ENCODE results near the gene MAP4K5. TPM values are rescaled to one million over a fixed set of nuclear protein-coding genes. Genes with fewer than 3 reads are reported as not detected.

Gene MAP4K5
- 52.8 TPM for total RNA-seq
- long read RNA-seq, partial matches to known transcripts: 6 of 36 reads
- long read RNA-seq, other reads (novel, unspliced or antisense): 30 of 36 reads

DNA sequence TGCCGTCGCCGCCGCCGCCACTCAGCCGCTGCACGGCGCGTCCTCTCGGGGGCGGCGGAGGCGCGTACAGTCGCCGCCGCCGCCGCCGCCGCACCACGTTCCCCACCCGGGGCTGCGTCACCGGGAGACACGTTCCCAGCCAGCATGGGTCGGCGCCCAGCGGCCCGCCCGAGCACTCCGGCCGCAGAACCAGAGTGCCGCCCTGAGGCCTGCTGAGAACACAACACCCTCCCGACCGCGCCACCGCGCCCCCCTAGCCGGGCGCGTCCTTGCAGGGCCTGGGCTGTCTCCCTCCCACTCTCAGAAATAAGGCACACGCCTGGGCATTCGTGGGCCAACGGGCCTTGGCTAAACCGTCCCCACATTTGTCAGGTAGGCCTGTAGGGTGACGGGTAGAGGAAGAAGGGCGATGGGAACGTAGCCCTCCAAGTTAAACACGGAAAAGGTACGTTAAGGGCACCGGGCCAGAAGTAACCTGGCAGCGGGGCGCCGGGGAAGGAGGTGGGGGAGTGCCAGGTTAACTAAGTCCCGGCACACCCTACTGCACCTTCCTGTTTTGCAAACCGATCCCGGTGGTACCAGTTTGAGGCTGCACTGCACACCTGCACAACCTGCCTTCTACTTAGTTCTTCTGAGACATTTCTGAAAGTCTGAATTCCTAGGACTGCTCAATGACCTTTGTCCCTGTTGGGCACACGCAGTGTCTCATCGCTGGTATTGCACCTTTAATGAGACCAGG lies at the start of gene MAP4K5:
Gene MAP4K5 (minus strand): TSS at position 68 of the 739 bp plus-strand sequence. CDS start 520 bp downstream, outside the sequence.
- H3K4me1 ChIP-seq: peaks cover 47% of the 10 kb centered on the region
- TF ChIP-seq, protein P1, sequence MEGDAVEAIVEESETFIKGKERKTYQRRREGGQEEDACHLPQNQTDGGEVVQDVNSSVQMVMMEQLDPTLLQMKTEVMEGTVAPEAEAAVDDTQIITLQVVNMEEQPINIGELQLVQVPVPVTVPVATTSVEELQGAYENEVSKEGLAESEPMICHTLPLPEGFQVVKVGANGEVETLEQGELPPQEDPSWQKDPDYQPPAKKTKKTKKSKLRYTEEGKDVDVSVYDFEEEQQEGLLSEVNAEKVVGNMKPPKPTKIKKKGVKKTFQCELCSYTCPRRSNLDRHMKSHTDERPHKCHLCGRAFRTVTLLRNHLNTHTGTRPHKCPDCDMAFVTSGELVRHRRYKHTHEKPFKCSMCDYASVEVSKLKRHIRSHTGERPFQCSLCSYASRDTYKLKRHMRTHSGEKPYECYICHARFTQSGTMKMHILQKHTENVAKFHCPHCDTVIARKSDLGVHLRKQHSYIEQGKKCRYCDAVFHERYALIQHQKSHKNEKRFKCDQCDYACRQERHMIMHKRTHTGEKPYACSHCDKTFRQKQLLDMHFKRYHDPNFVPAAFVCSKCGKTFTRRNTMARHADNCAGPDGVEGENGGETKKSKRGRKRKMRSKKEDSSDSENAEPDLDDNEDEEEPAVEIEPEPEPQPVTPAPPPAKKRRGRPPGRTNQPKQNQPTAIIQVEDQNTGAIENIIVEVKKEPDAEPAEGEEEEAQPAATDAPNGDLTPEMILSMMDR (IDR thresholded peaks at IDR 0.05): peak; percentile 85
- no peaks in the 10 kb centered on the region for H3K9me3 ChIP-seq
- DNase-seq (peak; percentile 95), ATAC-seq (peak; percentile 99)
- intact Hi-C loops (cut with DNase I): no loop called here
- peak within 1 kb of the TSS; percentile 96 for H3K27ac ChIP-seq
- no peaks in the 10 kb centered on the region for H3K36me3 ChIP-seq
- no peaks in the 10 kb centered on the region for H3K27me3 ChIP-seq (ENCODE audit: low read depth)
- H3K4me3 ChIP-seq: peak within 1 kb of the TSS; percentile 86

DNA sequence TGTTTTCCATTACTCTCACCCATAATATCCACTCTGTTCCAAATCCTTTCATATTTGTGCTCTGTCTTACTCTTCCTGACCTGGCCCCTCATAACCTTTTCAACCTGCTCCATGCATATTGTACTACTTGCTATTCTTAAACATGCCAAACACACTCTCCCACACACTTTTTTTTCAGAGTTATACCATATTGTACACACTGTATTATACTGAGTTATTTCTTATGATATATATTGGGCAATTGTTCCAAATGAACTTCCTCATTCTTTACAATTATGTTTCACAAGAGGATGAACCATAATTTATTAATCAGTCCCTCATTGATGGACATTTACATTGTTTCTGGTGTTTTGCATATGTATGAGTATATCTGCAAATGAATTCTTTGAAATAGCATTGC lies 46.1 kb upstream of the MAP4K5 start:
- Histone ChIP-seq H3K9me3 (no peaks in the 10 kb centered on the region), H3K27me3 (ENCODE audit: low read depth) (no peaks in the 10 kb centered on the region), H3K4me1 (no peaks in the 10 kb centered on the region), H3K4me3 (no peak overlapping the region), H3K27ac (no peak overlapping the region), H3K36me3 (no peaks in the 10 kb centered on the region)
- no peak for ATAC-seq
- DNase-seq: no peak
- TF ChIP-seq, protein P1 (IDR thresholded peaks at IDR 0.05): no peak
- intact Hi-C loops (cut with DNase I): no loop called here

DNA sequence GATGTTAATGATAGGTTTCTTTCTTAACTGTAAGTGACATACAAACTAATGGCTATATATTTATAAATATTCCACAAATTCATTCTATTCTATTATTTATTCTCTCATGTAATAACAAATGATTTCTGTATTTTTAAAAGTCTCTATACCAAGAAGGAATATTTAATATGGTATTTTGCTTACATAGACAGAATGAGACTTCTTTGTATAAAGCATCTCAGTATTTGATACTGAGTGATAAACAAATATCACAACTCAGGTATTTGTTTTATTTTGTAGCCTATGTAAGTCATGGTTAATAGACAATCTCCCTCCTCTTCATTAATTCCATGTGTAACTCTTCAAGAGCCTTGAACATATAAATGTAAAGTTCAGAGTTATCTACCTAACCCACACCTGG lies 45.6 kb upstream of the MAP4K5 start:
- no peak overlapping the region for H3K4me3 ChIP-seq
- ATAC-seq (no peak), DNase-seq (no peak)
- TF ChIP-seq, protein P1 (IDR thresholded peaks at IDR 0.05): no peak
- no peaks in the 10 kb centered on the region for H3K9me3 ChIP-seq
- intact Hi-C loops (cut with DNase I): no loop called here
- H3K27me3 ChIP-seq (ENCODE audit: low read depth): no peaks in the 10 kb centered on the region
- H3K4me1 ChIP-seq: no peaks in the 10 kb centered on the region
- H3K27ac ChIP-seq: no peak overlapping the region
- H3K36me3 ChIP-seq: no peaks in the 10 kb centered on the region

DNA sequence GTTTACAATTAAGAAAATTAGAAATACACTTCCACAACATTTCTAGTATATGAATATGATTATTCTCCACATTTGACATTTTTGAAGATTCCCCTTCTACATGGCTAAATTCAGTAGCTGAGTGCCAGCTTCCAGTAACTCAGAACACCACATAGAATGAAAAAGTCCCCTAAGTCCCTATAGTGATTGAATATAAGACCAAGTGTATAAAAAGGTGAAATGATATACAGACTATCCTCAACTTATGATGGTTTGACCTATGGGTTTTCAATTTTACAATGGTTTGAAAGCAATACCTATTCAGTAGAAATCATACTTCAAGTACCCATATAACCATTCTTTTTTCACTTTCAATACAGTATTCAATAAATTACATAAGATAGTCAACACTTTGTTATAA lies 43.4 kb upstream of the MAP4K5 start:
- DNase-seq (no peak), ATAC-seq (no peak)
- Histone ChIP-seq H3K4me1 (no peaks in the 10 kb centered on the region), H3K9me3 (peaks cover 4% of the 10 kb centered on the region), H3K36me3 (no peaks in the 10 kb centered on the region), H3K4me3 (no peak overlapping the region), H3K27ac (no peak overlapping the region), H3K27me3 (ENCODE audit: low read depth) (no peaks in the 10 kb centered on the region)
- TF ChIP-seq, protein P1 (IDR thresholded peaks at IDR 0.05): no peak
- intact Hi-C loops (cut with DNase I): no loop called here

DNA sequence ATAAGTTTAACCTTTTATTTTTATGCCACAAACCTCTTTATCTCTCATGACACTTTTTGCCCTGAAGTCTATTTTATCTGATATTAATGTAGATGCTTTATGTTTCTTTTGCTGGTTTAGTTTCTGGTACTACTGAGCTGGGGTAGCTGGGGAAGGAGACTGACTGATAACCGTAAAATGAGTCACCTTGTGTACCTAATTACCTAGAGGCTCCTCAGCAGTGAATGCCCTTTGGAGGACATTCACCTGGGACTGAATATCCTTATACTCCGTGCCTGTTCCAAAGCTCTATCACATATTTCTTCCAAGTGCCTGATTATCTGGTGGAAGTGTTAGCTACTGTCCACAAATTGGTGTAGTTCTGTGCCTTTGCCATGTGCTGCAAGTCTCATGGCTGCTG lies 41.5 kb upstream of the MAP4K5 start:
- Histone ChIP-seq H3K4me3 (no peak overlapping the region), H3K36me3 (no peaks in the 10 kb centered on the region), H3K9me3 (peaks cover 23% of the 10 kb centered on the region), H3K4me1 (no peaks in the 10 kb centered on the region), H3K27me3 (ENCODE audit: low read depth) (no peaks in the 10 kb centered on the region), H3K27ac (no peak overlapping the region)
- DNase-seq: no peak
- ATAC-seq: no peak
- intact Hi-C loops (cut with DNase I): no loop called here
- TF ChIP-seq, protein P1 (IDR thresholded peaks at IDR 0.05): no peak

All from lower lobe of right lung (tissue), 2 donors.